SK-N-SH (cell line): Measurements from ENCODE around the gene PAPLN. TPM values are rescaled to one million over a fixed set of nuclear protein-coding genes. Genes with fewer than 3 reads are reported as not detected.
A peak's percentile ranks its signal among the peaks of the same experiment; 100 is the strongest.

Source experiments
- CTCF ChIA-PET: fragments of 300-600, 350-600 bp; formaldehyde crosslinking; extraction: SDS; loops from one replicate; lab custom pipeline; 2021; lab: Yijun Ruan, JAX
- POLR2A ChIA-PET: fragments of 350-600 bp; sonication (Branson Sonifier 250); formaldehyde crosslinking; extraction: SDS; loops from one replicate; lab custom pipeline; 2020; ENCODE audit warnings: antibody characterized with exemption, inconsistent platforms; lab: Yijun Ruan, JAX
- DNase-seq: peaks from one replicate; pipeline ENCODE4 v3.0.0; 2012
- H2AFZ ChIP-seq: fragments of 200-600 bp; sonication (generic); 2 replicates; pipeline ENCODE4 v1.8.1; 2016; ENCODE audit warnings: antibody characterized with exemption, mild to moderate bottlenecking, low read depth
- H3F3A ChIP-seq: fragments of 200-600 bp; sonication (generic); replicated peaks from 2 replicates; pipeline ENCODE3; 2016; ENCODE audit warnings: antibody characterized with exemption, mild to moderate bottlenecking; ENCODE audit not compliant: insufficient read depth
- H3K27ac ChIP-seq, 2 experiments: fragments of 200-500 bp in 1 of 2; fragments of 200-600 bp in 1 of 2; sonication (Bioruptor generic) in 1 of 2; sonication (generic), shearing (Covaris generic) in 1 of 2; 2 replicates each; pipeline versions ENCODE4 v1.5.1 to v1.6.1; 2014 to 2016; ENCODE audit warnings: low read depth in 2 of 2, inconsistent platforms in 1 of 2, low read length in 1 of 2, mild to moderate bottlenecking in 1 of 2, mixed read lengths in 1 of 2
- H3K27me3 ChIP-seq: fragments of 200-600 bp; sonication (generic), shearing (Covaris generic); 2 replicates; pipeline ENCODE4 v1.6.1; 2016; ENCODE audit warnings: mixed run types; ENCODE audit not compliant: insufficient read depth
- H3K36me3 ChIP-seq, 2 experiments: fragments of 200-500 bp in 1 of 2; fragments of 200-600 bp in 1 of 2; sonication (Bioruptor generic) in 1 of 2; sonication (generic) in 1 of 2; replicated peaks in 1 of 2; 2 replicates each; pipeline versions ENCODE3 to v1.5.1; 2014 to 2016; ENCODE audit warnings: low read length in 1 of 2, mild to moderate bottlenecking in 1 of 2; ENCODE audit not compliant: insufficient read depth in 2 of 2, control insufficient read depth in 1 of 2
- H3K4me1 ChIP-seq, 2 experiments: fragments of 200-500 bp in 1 of 2; fragments of 200-600 bp in 1 of 2; sonication (Bioruptor generic) in 1 of 2; sonication (generic), shearing (Covaris generic) in 1 of 2; 2 replicates each; pipeline versions ENCODE4 v1.5.1 to v1.6.1; 2014 to 2016; ENCODE audit warnings: low read depth in 1 of 2, low read length in 1 of 2, mixed run types in 1 of 2; ENCODE audit not compliant: insufficient read depth in 2 of 2, control insufficient read depth in 1 of 2
- H3K4me2 ChIP-seq: fragments of 200-600 bp; sonication (generic), shearing (Covaris generic); 2 replicates; pipeline ENCODE4 v1.6.1; 2017; ENCODE audit warnings: mixed run types
- H3K4me3 ChIP-seq, 2 experiments: fragments of 200-500 bp in 1 of 2; fragments of 200-600 bp in 1 of 2; sonication (Bioruptor generic) in 1 of 2; sonication (generic), shearing (Covaris generic) in 1 of 2; 2 replicates each; pipeline versions ENCODE4 v1.5.1 to v1.8.1; 2014 to 2016; ENCODE audit warnings: low read depth in 2 of 2, inconsistent platforms in 1 of 2, low read length in 1 of 2, mild to moderate bottlenecking in 1 of 2, mixed read lengths in 1 of 2, moderate library complexity in 1 of 2
- H3K79me2 ChIP-seq: fragments of 200-600 bp; sonication (generic); 2 replicates; pipeline ENCODE4 v1.8.1; 2017; ENCODE audit warnings: mild to moderate bottlenecking; ENCODE audit not compliant: insufficient read depth
- H3K9ac ChIP-seq: fragments of 200-600 bp; sonication (generic); 2 replicates; pipeline ENCODE4 v1.6.1; 2017; ENCODE audit warnings: mixed run types
- H3K9me2 ChIP-seq: fragments of 200-600 bp; sonication (generic); 2 replicates; pipeline ENCODE4 v1.6.1; 2017; ENCODE audit warnings: mixed run types
- H3K9me3 ChIP-seq: fragments of 200-600 bp; sonication (generic); 2 replicates; pipeline ENCODE4 v1.6.1; 2017; ENCODE audit warnings: mixed run types, mild to moderate bottlenecking, moderate library complexity
- H4K20me1 ChIP-seq: fragments of 200-600 bp; sonication (generic); 2 replicates; pipeline ENCODE4 v1.6.1; 2017; ENCODE audit warnings: mild to moderate bottlenecking, mixed run types; ENCODE audit not compliant: insufficient read depth
- EZH2phosphoT487 ChIP-seq: fragments of 200-600 bp; sonication (generic); IDR thresholded peaks from 2 replicates; pipeline ENCODE4 v1.6.1; 2017; ENCODE audit warnings: low read depth, mixed run types, mild to moderate bottlenecking, antibody characterized with exemption, moderate library complexity, borderline replicate concordance
- FOSL2 ChIP-seq: IDR thresholded peaks from 2 replicates; pipeline ENCODE4 v1.4.0; 2012; ENCODE audit warnings: low read depth, mild to moderate bottlenecking, moderate library complexity, borderline replicate concordance
- FOXJ3 ChIP-seq: sonication (generic); formaldehyde crosslinking; IDR thresholded peaks from 2 replicates; pipeline ENCODE4 v1.5.1; 2020; ENCODE audit warnings: mild to moderate bottlenecking, missing genetic modification reagents
- FOXM1 ChIP-seq: IDR thresholded peaks from 2 replicates; pipeline ENCODE4 v1.4.0; 2012; ENCODE audit warnings: low read depth, mild to moderate bottlenecking
- JUND ChIP-seq: IDR thresholded peaks from 2 replicates; pipeline ENCODE4 v1.4.0; 2012
- MEF2A ChIP-seq: IDR thresholded peaks from 2 replicates; pipeline ENCODE4 v1.4.0; 2012; ENCODE audit warnings: low read depth, borderline replicate concordance
- NRF1 ChIP-seq: IDR thresholded peaks from 2 replicates; pipeline ENCODE4 v1.6.1; 2012; ENCODE audit warnings: low read depth, mild to moderate bottlenecking, low read length
- POLR2AphosphoS5 ChIP-seq: IDR thresholded peaks from 2 replicates; pipeline ENCODE4 v1.6.1; 2012; ENCODE audit warnings: low read depth, low read length
- RAD21 ChIP-seq: IDR thresholded peaks from 2 replicates; pipeline ENCODE4 v1.6.1; 2012; ENCODE audit warnings: mild to moderate bottlenecking, low read length
- RCOR1 ChIP-seq: fragments of 150-350 bp; IDR thresholded peaks from 2 replicates; pipeline ENCODE4 v1.6.1; 2017; ENCODE audit warnings: antibody characterized with exemption, low read length
- REST ChIP-seq: IDR thresholded peaks from 2 replicates; pipeline ENCODE4 v1.6.1; 2012; ENCODE audit warnings: mild to moderate bottlenecking, low read depth, low read length, moderate library complexity
- SMC3 ChIP-seq: IDR thresholded peaks from 2 replicates; pipeline ENCODE4 v1.6.1; 2012; ENCODE audit warnings: low read depth, low read length, improper control_type of control experiment
- TAF1 ChIP-seq: IDR thresholded peaks from 2 replicates; pipeline ENCODE4 v1.6.1; 2012; ENCODE audit warnings: low read depth, mild to moderate bottlenecking, low read length, moderate library complexity, borderline replicate concordance
- WGBS: methylation state at CpG from one replicate; pipeline ENCODE4 v1.1.6; 2017; ENCODE audit warnings: low lambda C conversion rate; 5-methylcytosine and 5-hydroxymethylcytosine counted together
- polyA plus RNA-seq, 3 experiments: library from polyadenylated mRNA; depleted of rRNA; stranded (reverse); fragments of >200 nt; gene quantifications; 2 replicates each; pipeline ENCODE4 v1.2.3, GENCODE V29; 2012
- TF ChIP-seq, protein P1 (sequence below): fragments of 200-600 bp; sonication (generic); IDR thresholded peaks from 2 replicates; pipeline ENCODE4 v1.6.1; 2017; ENCODE audit warnings: antibody characterized with exemption, mild to moderate bottlenecking, moderate library complexity

The PAPLN gene
- polyA plus RNA-seq, 1 of the 3 experiments (the other 2 are of a cell fraction): 0.13 TPM

DNA sequence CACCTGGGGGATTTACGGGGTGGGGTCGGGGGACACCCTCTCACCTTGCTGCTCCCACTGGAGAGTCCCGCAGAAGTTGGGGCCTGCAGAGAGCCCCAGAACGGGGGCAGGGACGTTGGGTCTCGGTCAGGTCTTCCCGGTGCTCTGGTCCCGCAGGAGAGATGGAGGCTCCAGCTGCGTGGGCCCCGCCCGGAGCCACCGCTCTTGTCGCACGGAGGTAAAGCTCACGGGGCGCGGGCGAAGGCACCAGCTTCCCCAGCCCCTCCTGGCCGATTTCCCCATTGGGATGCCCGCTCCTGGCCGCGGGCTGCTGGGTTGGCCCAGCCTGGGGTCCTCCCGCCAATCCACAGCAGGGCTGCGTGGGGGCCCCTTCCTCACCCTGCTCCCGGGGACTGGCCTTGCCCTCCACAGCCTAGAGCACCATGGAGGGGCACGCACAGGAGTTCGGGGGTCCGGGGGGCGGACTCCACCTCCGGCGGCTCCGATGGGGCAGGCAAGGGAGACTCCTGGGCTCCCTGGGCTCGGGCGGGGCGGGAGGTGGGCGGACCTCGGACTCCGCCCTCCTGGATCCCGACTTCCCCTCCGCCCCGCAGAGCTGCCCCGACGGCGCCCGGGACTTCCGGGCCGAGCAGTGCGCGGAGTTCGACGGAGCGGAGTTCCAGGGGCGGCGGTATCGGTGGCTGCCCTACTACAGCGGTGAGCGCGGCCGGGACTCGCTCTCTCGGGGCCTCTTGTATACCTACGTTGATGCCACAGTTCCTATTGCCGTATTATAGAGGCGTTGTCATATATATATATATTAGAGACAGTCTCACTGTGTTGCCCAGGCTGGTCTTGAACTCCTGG, 8.4 kb downstream of the PAPLN start:
- no peaks in the 10 kb centered on the region for H4K20me1 ChIP-seq
- H3K4me3 ChIP-seq: no peak overlapping the region
- POLR2A ChIA-PET: no interaction called here
- H3K36me3 ChIP-seq: no peaks in the 10 kb centered on the region
- H3K27ac ChIP-seq: no peak overlapping the region
- H3K9me3 ChIP-seq: no peaks in the 10 kb centered on the region
- CTCF ChIA-PET: interaction anchor here (1.3 kb wide), 1 partner anchor 297 kb away, joined by 4 read pairs; no protein-coding TSS in a partner anchor
- no peaks in the 10 kb centered on the region for H3K27me3 ChIP-seq
- no peak for TF ChIP-seq FOXJ3 (CRISPR knock-in tag)
- TF ChIP-seq FOSL2: no peak
- TF ChIP-seq RAD21: no peak
- TF ChIP-seq RCOR1: no peak
- TF ChIP-seq POLR2AphosphoS5: no peak
- TF ChIP-seq SMC3: no peak
- no peak for TF ChIP-seq FOXM1
- TF ChIP-seq TAF1: no peak
- no peak for TF ChIP-seq EZH2phosphoT487
- no peak for TF ChIP-seq JUND
- TF ChIP-seq REST: no peak
- TF ChIP-seq MEF2A: no peak
- TF ChIP-seq, protein P1, sequence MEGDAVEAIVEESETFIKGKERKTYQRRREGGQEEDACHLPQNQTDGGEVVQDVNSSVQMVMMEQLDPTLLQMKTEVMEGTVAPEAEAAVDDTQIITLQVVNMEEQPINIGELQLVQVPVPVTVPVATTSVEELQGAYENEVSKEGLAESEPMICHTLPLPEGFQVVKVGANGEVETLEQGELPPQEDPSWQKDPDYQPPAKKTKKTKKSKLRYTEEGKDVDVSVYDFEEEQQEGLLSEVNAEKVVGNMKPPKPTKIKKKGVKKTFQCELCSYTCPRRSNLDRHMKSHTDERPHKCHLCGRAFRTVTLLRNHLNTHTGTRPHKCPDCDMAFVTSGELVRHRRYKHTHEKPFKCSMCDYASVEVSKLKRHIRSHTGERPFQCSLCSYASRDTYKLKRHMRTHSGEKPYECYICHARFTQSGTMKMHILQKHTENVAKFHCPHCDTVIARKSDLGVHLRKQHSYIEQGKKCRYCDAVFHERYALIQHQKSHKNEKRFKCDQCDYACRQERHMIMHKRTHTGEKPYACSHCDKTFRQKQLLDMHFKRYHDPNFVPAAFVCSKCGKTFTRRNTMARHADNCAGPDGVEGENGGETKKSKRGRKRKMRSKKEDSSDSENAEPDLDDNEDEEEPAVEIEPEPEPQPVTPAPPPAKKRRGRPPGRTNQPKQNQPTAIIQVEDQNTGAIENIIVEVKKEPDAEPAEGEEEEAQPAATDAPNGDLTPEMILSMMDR: no peak
- no peak for TF ChIP-seq NRF1
- no peak overlapping the region for H3K4me2 ChIP-seq
- no peaks in the 10 kb centered on the region for H3K9me2 ChIP-seq
- peak; percentile 16 for DNase-seq
- no peak overlapping the region for H3K9ac ChIP-seq
- H3K79me2 ChIP-seq: no peaks in the 10 kb centered on the region
- H2AFZ ChIP-seq: no peak overlapping the region
- no peaks in the 10 kb centered on the region for H3K4me1 ChIP-seq
- peaks cover 5% of the 10 kb centered on the region for H3F3A ChIP-seq
- WGBS: 98% methylated on average over 24 of the region's 64 CpGs
